ENCODE results near the gene EDARADD. TPM values are rescaled to one million over a fixed set of nuclear protein-coding genes. Genes with fewer than 3 reads are reported as not detected.
A peak's percentile ranks its signal among the peaks of the same experiment; 100 is the strongest.

The EDARADD gene
- total and polyA plus RNA-seq, 2 of the 13 experiments (the other 11 are each of a cell fraction or from before 2014, with no cell fraction given) = 0.03 TPM; not detected in 1

DNA sequence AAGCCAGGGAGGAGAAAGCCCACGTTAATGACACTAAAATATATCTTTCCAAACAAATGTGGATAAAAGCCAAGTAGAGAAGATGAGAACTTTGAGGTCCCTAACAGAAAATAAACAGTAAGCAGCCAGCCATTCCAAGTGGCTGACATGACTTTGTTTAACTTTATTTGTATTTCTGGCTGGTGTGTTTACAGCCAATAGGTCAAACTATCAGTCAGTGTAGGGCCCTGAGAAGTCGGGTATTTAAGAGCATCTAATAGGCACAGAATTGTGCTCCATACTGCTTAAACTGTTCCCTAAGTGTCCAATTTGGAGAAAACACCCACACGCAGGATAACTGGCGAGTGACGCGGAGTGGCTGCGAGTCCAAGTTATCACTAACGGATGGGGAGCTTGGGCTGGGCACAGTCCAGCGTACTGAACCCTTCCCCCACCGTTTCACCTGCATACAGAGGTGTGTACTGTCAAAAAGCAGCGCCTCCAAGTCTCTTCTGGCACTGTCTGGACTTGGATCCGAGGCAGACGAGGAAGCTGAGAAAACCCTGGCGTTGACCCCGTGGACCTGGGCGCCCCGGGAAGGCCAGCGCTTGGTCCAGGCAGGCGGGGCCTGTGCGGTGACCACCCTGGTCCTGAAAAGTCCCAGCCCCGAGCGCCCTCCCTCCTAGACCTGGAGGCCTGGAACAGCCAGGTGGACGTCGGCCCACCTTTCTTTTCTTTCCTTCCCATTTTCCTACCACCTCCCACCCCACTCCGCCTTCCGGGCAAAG lies 129.0 kb downstream of the EDARADD start (continued):
- TF ChIP-seq MAZ (IDR thresholded peaks at IDR 0.05; ENCODE audit: borderline replicate concordance, low read depth, low read length) (no peak), MAZ (CRISPR knock-in tag; IDR thresholded peaks at IDR 0.05; ENCODE audit: low read depth) (no peak; the same call in 1 of the 2 replicates), ZNF512 (CRISPR knock-in tag; IDR thresholded peaks at IDR 0.05) (no peak), ZKSCAN5 (CRISPR knock-in tag; IDR thresholded peaks at IDR 0.05) (no peak), FOXJ3 (CRISPR knock-in tag; IDR thresholded peaks at IDR 0.05; ENCODE audit: borderline replicate concordance) (0 out of 2 replicates have a peak, but pooled peaks have one; percentile 63), ZBTB21 (CRISPR knock-in tag; IDR thresholded peaks at IDR 0.05) (no peak), RAD51 (IDR thresholded peaks at IDR 0.05; ENCODE audit: borderline replicate concordance) (no peak), GMEB1 (CRISPR knock-in tag; IDR thresholded peaks at IDR 0.05; ENCODE audit: borderline replicate concordance) (no peak), ZBTB46 (CRISPR knock-in tag; IDR thresholded peaks at IDR 0.05; ENCODE audit: borderline replicate concordance) (0 out of 2 replicates have a peak, but pooled peaks have one; percentile 74), KDM4B (CRISPR knock-in tag; IDR thresholded peaks at IDR 0.05) (no peak), CHD4 (IDR thresholded peaks at IDR 0.05; ENCODE audit: borderline replicate concordance, low read length) (no peak), ZMAT3 (CRISPR knock-in tag; conservative IDR thresholded peaks at IDR 0.05) (no peak; the same call in 1 of the 2 replicates), HOXA9 (CRISPR knock-in tag; IDR thresholded peaks at IDR 0.05; ENCODE audit: borderline replicate concordance) (no peak), HNRNPUL1 (IDR thresholded peaks at IDR 0.05; ENCODE audit: low read depth, low read length) (no peak), KDM6A (CRISPR knock-in tag; IDR thresholded peaks at IDR 0.05; ENCODE audit: low read depth) (no peak), KLF15 (CRISPR knock-in tag; IDR thresholded peaks at IDR 0.05; ENCODE audit: borderline replicate concordance) (no peak)
- TF ChIP-seq, protein P1, sequence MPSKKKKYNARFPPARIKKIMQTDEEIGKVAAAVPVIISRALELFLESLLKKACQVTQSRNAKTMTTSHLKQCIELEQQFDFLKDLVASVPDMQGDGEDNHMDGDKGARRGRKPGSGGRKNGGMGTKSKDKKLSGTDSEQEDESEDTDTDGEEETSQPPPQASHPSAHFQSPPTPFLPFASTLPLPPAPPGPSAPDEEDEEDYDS (CRISPR knock-in tag; IDR thresholded peaks at IDR 0.05) = 0 out of 2 replicates have a peak, but pooled peaks have one; percentile 21
- TF ChIP-seq, protein P2, sequence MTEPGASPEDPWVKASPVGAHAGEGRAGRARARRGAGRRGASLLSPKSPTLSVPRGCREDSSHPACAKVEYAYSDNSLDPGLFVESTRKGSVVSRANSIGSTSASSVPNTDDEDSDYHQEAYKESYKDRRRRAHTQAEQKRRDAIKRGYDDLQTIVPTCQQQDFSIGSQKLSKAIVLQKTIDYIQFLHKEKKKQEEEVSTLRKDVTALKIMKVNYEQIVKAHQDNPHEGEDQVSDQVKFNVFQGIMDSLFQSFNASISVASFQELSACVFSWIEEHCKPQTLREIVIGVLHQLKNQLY (CRISPR knock-in tag; IDR thresholded peaks at IDR 0.05) = no peak
- TF ChIP-seq, protein P3, sequence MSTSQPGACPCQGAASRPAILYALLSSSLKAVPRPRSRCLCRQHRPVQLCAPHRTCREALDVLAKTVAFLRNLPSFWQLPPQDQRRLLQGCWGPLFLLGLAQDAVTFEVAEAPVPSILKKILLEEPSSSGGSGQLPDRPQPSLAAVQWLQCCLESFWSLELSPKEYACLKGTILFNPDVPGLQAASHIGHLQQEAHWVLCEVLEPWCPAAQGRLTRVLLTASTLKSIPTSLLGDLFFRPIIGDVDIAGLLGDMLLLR (CRISPR knock-in tag; IDR thresholded peaks at IDR 0.05) = no peak

Data from HepG2 (cell line).